Skeletal muscle tissue (tissue), 4 donors: ENCODE data around the gene NPAS3. TPM values are rescaled to one million over a fixed set of nuclear protein-coding genes. Genes with fewer than 3 reads are reported as not detected.

Experiments
- H3K27ac ChIP-seq: one replicate; pipeline ENCODE4 v1.7.0; 2013; ENCODE audit warnings: mild to moderate bottlenecking, low read depth, low read length, inconsistent platforms
- H3K27me3 ChIP-seq, 3 donors: one replicate each; pipeline ENCODE4 v1.7.0; 2013; ENCODE audit warnings: low read length in 3 of 3; ENCODE audit not compliant: control insufficient read depth in 3 of 3, insufficient read depth in 3 of 3
- H3K36me3 ChIP-seq, 3 donors: one replicate each; pipeline ENCODE4 v1.7.0; 2013; ENCODE audit warnings: low read length in 3 of 3; ENCODE audit not compliant: control insufficient read depth in 3 of 3, insufficient read depth in 3 of 3
- H3K4me1 ChIP-seq, 3 donors: one replicate each; pipeline ENCODE4 v1.7.0; 2013; ENCODE audit warnings: low read length in 3 of 3, mild to moderate bottlenecking in 3 of 3; ENCODE audit not compliant: control insufficient read depth in 3 of 3, insufficient read depth in 3 of 3
- H3K4me3 ChIP-seq, 3 donors: one replicate each; pipeline ENCODE4 v1.7.0; 2013; ENCODE audit warnings: low read length in 3 of 3
- H3K9ac ChIP-seq, 3 donors: one replicate each; pipeline ENCODE4 v1.7.0; 2013; ENCODE audit warnings: low read length in 3 of 3, mild to moderate bottlenecking in 3 of 3, moderate library complexity in 2 of 3, low read depth in 1 of 3
- H3K9me3 ChIP-seq, 3 donors: one replicate each; pipeline ENCODE4 v1.7.0; 2013; ENCODE audit warnings: low read length in 3 of 3; ENCODE audit not compliant: control insufficient read depth in 3 of 3
- total RNA-seq: library from RNA; depleted of rRNA; stranded (reverse); fragments of >200 nt; gene quantifications from one replicate; pipeline ENCODE4 v1.2.3, GENCODE V29; 2014
- donor health status: Osteomylitis.

The NPAS3 gene
- total RNA-seq, 1 donor from 2014 or later = 9.9 TPM

DNA sequence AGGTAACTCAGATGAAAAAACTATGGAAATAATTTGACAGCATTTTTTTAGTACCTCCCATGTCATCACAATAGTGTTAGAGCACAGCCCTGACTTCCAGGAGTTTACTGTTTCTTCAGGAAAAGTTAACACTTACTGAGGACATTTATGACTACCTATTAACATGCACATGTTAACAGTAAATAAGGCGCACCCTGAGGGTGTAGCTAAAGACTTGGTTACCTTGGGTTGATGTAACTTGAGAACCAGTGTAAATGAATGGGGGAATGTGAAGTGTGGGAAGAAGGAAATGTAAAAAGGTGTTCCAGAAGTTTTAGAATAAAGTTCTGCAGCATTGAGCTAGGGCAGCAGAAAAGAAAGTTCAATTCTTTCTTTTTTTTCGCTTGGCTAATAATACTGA lies 646.0 kb downstream of the NPAS3 start:
- Histone ChIP-seq H3K9ac (no peak overlapping the region), H3K9me3 (no peaks in the 10 kb centered on the region), H3K36me3 (no peaks in the 10 kb centered on the region), H3K4me1 (no peaks in the 10 kb centered on the region), H3K27ac (no peak overlapping the region), H3K27me3 (no peaks in the 10 kb centered on the region), H3K4me3 (no peak overlapping the region)

- H3K9me3 ChIP-seq = no peaks in the 10 kb centered on the region
Observed at GRCh38 chr14:33586806-33587205, 648.1 kb downstream of the NPAS3 start.

GRCh38 chr14:33587791-33588190 lies 649.1 kb downstream of the NPAS3 start:
- no peaks in the 10 kb centered on the region for H3K36me3 ChIP-seq
- no peaks in the 10 kb centered on the region for H3K9me3 ChIP-seq
- no peak overlapping the region for H3K9ac ChIP-seq
- H3K27me3 ChIP-seq = no peaks in the 10 kb centered on the region
- no peak overlapping the region for H3K4me3 ChIP-seq
- no peaks in the 10 kb centered on the region for H3K4me1 ChIP-seq
- no peak overlapping the region for H3K27ac ChIP-seq

More at GRCh38 chr14:33586806-33587205, 648.1 kb downstream of the NPAS3 start:
- no peak overlapping the region for H3K4me3 ChIP-seq
- H3K27me3 ChIP-seq = no peaks in the 10 kb centered on the region
- no peaks in the 10 kb centered on the region for H3K4me1 ChIP-seq
- H3K27ac ChIP-seq = no peak overlapping the region
- no peak overlapping the region for H3K9ac ChIP-seq
- H3K36me3 ChIP-seq = no peaks in the 10 kb centered on the region

GRCh38 chr14:33588771-33589170 lies 650.1 kb downstream of the NPAS3 start:
- Histone ChIP-seq H3K4me3 (no peak overlapping the region), H3K9me3 (no peaks in the 10 kb centered on the region), H3K27ac (no peak overlapping the region), H3K27me3 (no peaks in the 10 kb centered on the region), H3K4me1 (no peaks in the 10 kb centered on the region), H3K9ac (no peak overlapping the region), H3K36me3 (no peaks in the 10 kb centered on the region)

DNA sequence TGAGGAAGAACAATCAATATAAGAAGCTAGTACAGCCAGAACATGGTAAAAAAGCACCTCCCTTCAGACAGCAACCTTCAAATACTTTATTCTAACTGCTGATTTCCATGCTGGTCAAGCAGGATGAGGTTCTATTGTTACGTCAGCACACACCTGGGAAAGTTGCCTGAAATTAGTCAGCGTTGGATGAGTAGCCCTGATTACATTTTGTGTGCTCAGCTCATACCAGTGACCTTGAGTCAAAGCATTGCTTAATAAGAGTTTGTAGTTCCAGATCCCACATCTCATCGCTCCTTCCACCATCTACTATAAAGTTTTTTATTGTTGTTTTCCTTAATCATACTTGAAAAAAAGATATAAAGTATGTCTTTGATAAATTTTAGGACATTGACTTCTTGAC lies 650.7 kb downstream of the NPAS3 start:
- H3K27me3 ChIP-seq = no peaks in the 10 kb centered on the region
- no peaks in the 10 kb centered on the region for H3K9me3 ChIP-seq
- no peaks in the 10 kb centered on the region for H3K36me3 ChIP-seq
- no peak overlapping the region for H3K4me3 ChIP-seq
- H3K4me1 ChIP-seq = no peaks in the 10 kb centered on the region
- H3K9ac ChIP-seq = no peak overlapping the region
- no peak overlapping the region for H3K27ac ChIP-seq

- Histone ChIP-seq H3K9ac (no peak overlapping the region), H3K27ac (no peak overlapping the region), H3K36me3 (no peaks in the 10 kb centered on the region), H3K4me1 (no peaks in the 10 kb centered on the region), H3K4me3 (no peak overlapping the region), H3K27me3 (no peaks in the 10 kb centered on the region), H3K9me3 (no peaks in the 10 kb centered on the region)
Observed at GRCh38 chr14:33590891-33591630, 652.4 kb downstream of the NPAS3 start.

DNA sequence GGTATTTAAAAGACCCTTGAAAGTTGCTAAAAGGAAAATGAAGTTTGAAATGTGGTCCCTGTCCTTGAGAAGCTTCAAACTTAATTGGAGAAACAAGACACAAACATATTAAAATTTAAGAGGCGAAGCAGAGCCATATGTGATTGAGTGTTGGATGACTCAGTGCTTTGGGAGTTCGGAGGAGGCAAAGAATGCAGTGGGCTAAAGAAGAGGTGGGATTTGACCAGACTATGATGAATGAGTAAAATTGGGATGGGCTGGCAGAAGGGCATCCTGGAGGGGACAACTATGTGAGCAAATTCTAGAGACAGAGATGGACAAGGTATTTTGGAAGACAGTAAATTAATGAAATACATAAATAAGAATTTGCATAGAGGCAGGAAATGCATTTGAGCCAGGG lies 653.6 kb downstream of the NPAS3 start:
- no peaks in the 10 kb centered on the region for H3K4me1 ChIP-seq
- H3K9me3 ChIP-seq = no peaks in the 10 kb centered on the region
- no peaks in the 10 kb centered on the region for H3K36me3 ChIP-seq
- no peak overlapping the region for H3K4me3 ChIP-seq
- no peak overlapping the region for H3K9ac ChIP-seq
- no peaks in the 10 kb centered on the region for H3K27me3 ChIP-seq
- no peak overlapping the region for H3K27ac ChIP-seq

- Histone ChIP-seq H3K36me3 (no peaks in the 10 kb centered on the region), H3K27me3 (no peaks in the 10 kb centered on the region), H3K4me3 (no peak overlapping the region), H3K9ac (no peak overlapping the region), H3K27ac (no peak overlapping the region), H3K4me1 (no peaks in the 10 kb centered on the region), H3K9me3 (no peaks in the 10 kb centered on the region)
Observed at GRCh38 chr14:33596211-33597080, 657.8 kb downstream of the NPAS3 start.

GRCh38 chr14:33598582-33598981 lies 659.9 kb downstream of the NPAS3 start:
- Histone ChIP-seq H3K36me3 (no peaks in the 10 kb centered on the region), H3K4me1 (no peaks in the 10 kb centered on the region), H3K4me3 (no peak overlapping the region), H3K27me3 (no peaks in the 10 kb centered on the region), H3K9me3 (no peaks in the 10 kb centered on the region), H3K9ac (no peak overlapping the region), H3K27ac (no peak overlapping the region)

DNA sequence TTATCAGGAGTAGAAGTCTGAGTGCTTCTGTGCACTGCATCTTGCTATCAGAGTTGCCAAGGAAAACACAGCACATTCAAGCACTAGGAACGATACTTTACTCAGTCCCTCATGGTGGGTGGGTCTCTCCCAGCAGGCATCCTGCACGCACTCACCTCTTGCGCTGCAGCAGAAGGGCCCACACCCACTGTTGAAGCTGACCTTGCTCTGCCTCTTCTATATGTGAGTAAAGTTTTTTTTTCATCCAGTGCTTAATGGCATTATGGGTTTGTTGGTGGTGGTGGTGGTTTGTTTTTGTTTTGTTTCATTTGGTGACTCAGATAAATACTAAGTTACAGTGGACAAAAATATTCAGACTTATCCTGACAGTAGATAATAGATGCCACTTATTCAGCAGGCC lies 663.7 kb downstream of the NPAS3 start:
- no peaks in the 10 kb centered on the region for H3K36me3 ChIP-seq
- H3K27me3 ChIP-seq = no peaks in the 10 kb centered on the region
- no peak overlapping the region for H3K4me3 ChIP-seq
- H3K4me1 ChIP-seq = no peaks in the 10 kb centered on the region
- no peak overlapping the region for H3K9ac ChIP-seq
- no peak overlapping the region for H3K27ac ChIP-seq
- no peaks in the 10 kb centered on the region for H3K9me3 ChIP-seq
